Stimulated activated CD4-positive, alpha-beta T cell treated with anti-CD3 and anti-CD28 coated beads, Interleukin-12 subunit alpha, Interleukin-12 subunit beta, amount 100 ng/mL, for 24 hours (primary cell): Measurements from ENCODE around the gene MMP23B.
"Not testable (repeated sequence)": the region's sequence is repeated elsewhere in the genome, so short reads cannot be mapped to it uniquely, and the experiment has no call there.

Experiments used
- DNase-seq, 2 experiments: peaks; one replicate each; pipeline ENCODE4 v3.0.0-alpha.2; 2020; ENCODE audit warnings: low read depth in 2 of 2

MMP23B gene

DNA sequence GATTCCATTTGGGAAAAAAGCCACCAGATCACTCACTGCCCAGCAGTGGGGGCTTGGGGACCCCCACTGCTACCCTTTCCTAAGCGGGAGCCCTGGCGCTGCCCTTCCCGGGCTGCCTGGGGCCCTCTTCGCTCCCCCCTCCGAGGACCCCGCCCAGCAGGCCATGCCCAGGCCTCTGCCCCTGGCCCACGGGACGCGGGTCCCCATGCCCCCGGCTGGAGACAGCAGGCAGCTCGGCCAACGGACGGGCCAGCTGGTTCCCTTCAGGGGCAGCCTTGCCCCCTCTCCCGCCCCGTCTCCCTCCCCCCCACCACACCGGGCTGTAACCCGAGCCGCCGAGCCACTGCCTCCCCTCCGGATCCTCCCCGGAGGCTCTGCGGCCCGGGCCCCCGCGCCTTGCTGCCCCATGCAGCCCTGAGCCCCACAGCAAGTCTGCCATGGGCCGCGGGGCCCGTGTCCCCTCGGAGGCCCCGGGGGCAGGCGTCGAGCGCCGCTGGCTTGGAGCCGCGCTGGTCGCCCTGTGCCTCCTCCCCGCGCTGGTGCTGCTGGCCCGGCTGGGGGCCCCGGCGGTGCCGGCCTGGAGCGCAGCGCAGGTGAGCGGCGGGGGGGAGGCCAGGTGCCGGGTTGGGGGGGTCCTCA is at the start of gene MMP23B:
MMP23B (plus strand) TSS at position 392 of the 639 bp plus-strand sequence; CDS start at position 438, 46 bp downstream.
- no peak for DNase-seq

- no peak for DNase-seq
Observed at GRCh38 chr1:1582585-1583346, 49.2 kb upstream of the MMP23B start.

DNA sequence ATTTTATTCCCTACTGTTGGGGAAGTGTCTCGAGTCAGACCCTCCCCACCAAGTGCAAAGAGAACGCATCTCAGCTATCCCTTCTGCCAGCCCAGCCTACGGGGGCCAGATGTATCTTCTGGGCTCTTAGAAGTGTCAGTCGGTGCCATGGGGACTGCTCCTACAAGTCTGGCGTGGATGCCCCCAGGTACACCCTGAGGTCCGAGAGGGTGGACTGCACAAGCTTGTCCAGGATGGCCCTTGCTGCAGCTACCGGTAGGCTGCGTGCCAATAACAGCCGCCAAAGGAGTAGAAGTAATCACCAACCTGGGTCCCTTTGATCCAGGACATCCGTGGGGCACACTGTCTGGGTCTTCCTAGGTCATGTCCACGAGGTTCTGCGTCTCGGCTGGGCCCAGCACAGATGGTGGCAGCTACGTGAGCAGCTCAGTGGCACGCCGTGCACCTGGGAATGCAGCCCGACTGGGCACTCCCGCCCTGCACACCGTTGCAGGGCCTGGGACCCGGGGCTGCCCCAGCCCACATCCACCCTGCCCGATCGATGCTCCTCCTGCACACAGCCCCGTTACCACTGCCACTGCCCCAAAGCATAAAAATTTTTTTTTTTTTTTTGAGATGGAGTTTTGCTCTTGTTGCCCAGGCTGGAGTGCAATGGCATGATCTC is 48.5 kb upstream of the MMP23B start:
- no peak for DNase-seq

GRCh38 chr1:1591452-1591851 is 40.5 kb upstream of the MMP23B start:
- DNase-seq: no peak

DNA sequence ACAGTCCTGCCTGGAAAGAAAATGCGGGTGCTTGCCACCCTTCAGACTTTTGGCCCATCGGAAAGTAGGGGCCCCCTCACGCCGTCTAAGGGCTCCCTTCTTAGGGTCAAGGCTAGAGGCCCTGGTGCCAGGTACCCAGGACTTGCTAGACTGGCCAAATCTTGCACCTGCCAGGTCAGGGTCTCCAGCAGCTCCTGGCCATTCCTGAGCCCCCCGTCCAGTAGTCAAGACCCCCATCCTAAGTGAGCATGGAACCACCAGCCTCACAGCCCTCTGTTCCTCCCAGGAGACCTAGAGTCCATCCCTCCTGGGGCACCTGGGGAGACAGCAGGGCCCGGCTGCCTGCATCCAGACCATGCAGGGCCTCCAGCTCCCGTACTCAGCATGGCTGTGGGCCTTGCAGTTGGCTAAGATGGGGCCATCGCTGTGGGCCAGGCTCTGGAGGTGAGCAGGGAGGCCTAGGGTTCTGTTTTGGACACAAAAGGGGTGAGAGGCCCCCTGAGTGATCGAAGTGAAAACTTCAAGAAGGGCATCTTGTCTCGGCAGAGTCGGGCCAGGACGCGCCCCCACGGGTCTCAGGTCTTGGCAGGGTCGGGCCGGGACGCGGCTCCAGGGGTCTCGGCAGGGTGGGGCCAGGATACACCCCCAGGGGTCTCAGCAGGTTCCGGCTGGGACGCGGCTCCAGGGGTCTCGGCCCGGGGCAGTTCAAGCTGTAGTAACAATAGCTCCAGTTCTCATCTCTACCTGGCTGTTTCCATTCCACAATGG is 38.0 kb upstream of the MMP23B start:
- DNase-seq: no peak

DNA sequence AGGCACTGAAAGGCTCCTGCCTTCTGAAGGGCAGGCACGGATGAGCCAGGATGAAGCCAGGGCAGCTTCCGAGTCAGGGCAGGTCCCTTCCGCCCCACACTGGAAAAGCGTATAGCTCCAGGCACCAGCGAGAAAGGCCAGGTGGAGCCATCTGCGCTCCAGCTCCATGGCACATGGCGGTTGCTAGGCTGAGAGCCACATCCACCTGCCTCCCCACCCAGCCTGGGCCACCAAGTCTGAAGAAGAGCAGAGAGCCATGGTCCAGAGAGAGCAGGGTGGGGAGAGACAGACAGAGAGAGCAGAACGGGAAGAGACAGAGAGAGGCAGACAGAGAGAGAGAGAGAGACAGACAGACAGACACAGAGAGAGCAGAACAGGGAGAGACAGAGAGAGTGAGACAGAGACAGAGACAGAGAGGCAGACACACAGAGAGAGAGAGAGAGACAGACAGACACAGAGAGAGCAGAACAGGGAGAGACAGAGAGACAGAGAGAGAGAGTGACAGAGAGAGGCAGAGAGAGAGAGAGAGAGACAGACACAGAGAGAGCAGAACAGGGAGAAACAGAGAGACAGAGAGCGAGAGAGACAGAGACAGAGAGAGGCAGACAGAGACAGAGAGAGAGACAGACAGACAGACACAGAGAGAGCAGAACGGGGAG is 37.2 kb upstream of the MMP23B start:
- DNase-seq: no peak

DNA sequence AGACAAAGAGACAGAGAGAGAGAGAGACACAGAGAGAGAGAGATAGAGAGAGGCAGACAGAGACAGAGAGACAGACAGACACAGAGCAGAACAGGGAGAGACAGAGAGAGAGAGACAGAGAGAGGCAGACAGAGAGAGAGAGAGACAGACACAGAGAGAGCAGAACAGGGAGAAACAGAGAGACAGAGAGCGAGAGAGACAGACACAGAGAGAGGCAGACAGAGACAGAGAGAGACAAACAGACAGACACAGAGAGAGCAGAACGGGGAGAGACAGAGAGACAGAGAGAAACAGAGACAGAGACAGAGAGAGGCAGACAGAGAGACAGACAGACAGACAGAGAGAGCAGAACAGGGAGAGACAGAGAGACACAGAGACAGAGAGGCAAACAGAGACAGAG is 36.6 kb upstream of the MMP23B start:
- not testable (repeated sequence) for DNase-seq

DNA sequence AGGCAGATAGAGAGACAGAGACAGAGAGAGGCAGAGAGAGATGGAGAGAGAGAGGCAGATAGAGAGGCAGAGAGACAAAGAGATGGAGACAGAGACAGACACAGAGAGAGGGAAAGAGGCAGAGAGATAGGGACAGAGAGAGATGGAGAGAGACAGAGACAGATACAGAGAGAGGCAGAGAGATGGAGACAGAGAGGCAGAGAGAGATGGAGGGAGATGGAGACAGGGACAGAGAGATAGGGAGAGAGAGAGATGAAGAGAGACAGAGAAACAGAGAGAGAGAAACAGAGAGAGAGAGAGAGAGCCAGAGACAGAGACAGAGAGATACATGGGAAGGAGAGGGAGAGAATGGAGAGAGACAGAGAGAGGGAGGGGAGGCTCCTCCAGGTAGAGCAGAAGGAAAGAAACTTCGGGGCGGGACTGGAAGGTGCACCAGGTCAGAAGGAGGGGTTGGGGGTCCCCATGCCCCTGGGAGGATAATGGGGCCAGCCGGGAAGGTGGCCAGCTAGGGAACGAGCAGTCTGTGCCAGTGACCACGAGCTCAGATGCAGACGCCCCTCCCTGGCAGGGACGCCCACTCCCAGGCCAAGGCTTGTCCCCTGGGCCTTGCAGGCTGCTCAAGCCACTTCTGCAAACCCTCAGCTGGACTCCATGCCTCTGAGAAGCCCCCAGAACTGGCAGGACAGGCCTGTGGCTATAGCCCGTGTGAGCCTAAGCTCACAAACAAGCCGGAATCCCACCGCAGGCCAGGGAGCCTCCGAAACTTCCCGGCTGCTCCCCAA is 35.3 kb upstream of the MMP23B start:
- no peak for DNase-seq

DNA sequence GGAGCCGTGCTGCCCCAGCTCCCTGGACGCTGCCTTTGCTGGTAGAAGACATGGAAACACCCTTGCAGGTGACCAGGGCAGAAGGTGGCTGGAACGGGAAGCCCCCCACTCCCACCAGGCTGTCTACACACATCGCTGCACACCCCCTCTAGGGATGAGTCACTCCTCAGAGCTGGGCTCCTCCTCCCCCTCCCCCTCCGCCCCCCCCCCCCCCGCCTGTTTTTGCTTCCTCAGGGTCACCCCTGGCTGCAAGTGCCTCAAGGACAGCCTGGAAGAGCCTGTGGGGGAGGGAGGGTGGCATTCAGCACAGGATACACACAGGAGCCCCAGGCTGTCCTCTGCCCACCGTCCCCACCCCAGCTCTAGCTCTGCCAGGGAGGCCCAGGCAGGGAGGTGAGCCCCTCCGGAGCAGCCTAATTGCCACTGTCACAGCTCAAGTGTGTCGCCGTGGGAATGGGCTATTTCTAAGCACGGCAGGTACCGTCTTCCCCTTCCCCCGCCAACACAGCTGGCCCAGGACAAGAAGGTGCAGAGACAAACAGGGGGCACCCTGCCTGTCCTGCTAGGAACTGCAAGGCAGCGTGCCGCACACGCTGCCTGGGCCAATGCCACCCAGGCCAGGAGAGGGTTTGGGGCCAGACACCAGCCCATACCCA is 34.6 kb upstream of the MMP23B start:
- DNase-seq: no peak

GRCh38 chr1:1598051-1598719 is 33.8 kb upstream of the MMP23B start:
- no peak for DNase-seq

DNA sequence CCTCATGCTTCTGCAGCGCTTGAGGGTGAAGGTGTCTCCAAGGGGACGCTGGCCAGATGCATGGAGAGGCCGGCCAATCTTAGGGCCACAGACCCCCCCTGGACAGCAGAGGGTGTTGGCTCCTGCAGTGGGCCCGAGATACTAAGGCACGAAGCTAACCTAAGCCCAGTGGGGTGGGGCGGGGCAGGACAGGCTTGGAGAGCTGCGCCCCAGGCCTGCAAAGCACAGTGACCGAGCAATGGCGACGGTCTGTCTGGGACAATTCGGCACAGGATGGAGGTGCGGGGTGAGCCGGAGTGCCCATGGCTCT is 33.3 kb upstream of the MMP23B start:
- DNase-seq: no peak

DNA sequence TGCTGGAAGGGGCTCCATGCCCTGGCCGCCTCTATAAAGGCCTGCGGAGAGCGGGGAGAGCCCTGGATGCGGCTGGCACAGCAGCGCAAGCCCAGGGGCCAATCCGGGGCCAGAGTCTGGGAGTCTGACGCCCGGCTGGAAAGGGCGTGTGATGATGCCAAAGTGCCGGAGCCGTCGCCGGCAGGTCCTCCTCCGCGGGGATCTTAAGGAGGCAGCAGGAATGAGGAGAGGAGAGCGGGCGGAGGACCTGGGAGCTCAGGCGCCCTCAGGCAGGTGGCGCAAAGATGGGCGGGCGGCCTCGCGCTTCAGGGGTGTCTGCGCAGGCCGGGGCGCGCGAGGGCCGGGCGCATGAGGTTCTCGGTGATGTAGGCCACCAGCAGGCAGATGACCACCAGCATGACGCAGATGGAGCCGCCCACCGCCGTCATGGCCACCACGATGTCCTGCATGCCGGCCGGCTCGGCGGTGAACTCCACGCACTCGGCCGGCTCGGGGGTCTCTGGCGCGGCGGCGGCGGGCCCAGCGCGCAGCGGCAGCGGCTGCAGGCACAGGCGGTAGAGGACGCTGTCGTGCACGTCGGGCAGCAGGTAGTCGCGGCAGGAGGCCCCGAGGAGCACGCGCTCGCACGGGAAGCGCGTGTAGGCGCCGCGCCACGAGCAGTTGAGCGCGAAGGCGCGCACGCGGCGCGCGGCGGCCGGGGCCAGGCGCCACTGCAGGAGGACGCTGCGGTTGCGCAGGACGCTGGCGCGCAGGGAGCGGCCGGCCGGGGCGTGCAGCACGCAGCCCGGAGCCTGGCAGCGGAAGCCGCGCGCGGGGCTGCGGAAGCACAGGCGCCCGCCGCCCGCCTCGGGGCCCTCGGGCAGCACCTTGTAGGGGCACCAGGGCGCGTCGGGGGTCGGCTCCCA is 32.7 kb upstream of the MMP23B start:
- DNase-seq: no peak

GRCh38 chr1:1599935-1600860 is 31.8 kb upstream of the MMP23B start, which contains the start of gene FNDC10:
Gene FNDC10 (minus strand): TSS chr1:1600135. CDS start chr1:1600015, 120 bp downstream.
- no peak for DNase-seq

- DNase-seq: no peak
Observed at GRCh38 chr1:1600861-1601563, 31.0 kb upstream of the MMP23B start.

DNA sequence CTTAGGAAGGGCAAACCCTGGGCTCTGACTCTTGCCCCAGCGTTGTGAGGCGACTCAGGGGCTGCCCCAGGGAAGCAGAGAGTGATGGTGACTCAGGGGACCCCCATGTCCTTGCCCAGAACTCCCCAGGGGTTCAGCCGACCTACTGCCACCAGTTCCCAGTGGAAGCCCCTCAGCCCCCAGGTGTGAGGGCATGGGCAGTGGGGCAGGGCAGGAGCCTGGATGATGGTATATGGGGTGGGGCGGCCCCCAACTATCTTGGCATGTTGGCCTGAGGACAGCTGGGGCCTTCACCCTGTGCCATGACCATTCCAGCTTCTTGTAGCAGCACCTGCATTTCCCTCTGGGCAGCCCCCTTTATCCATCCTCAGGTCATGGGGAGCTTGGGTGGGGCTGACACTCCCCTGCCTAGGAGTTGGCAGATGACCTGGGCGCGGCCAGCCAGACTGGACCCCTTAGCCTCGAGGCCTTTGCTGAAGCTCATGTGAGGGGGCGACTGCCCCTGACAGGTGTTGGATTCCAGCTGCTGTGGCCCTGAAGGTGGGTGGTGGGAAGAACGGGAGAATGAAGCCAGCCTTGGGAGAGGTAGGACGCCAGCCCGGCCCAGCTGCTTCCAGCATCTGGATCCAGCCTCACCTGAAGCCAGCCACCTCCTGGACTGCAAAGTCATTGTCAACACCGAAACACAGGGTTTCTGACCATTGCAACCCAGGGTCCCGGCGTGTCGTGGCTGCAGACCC is 30.2 kb upstream of the MMP23B start:
- DNase-seq: no peak

- DNase-seq: no peak
Observed at GRCh38 chr1:1602304-1602967, 29.5 kb upstream of the MMP23B start.
